Neuronal stem cell (in vitro differentiated cells): ENCODE data around the gene SLC25A11.

Experiments used
- DNase-seq: peaks from one replicate; pipeline ENCODE4 v3.0.0-alpha.2; 2013; ENCODE audit warnings: low spot score
- H2AFZ ChIP-seq: one replicate; pipeline ENCODE4 v1.6.1; 2013; ENCODE audit warnings: mild to moderate bottlenecking, low read length, inconsistent platforms
- H2AK5ac ChIP-seq: 2 replicates; pipeline ENCODE4 v1.6.1; 2013; ENCODE audit warnings: low read depth, mild to moderate bottlenecking, inconsistent platforms, low read length, moderate library complexity, mixed read lengths
- H2BK120ac ChIP-seq: 2 replicates; pipeline ENCODE4 v1.6.1; 2013; ENCODE audit warnings: low read depth, mild to moderate bottlenecking, inconsistent platforms, low read length, moderate library complexity, mixed read lengths
- H2BK12ac ChIP-seq: one replicate; pipeline ENCODE4 v1.6.1; 2013; ENCODE audit warnings: low read length, inconsistent platforms
- H2BK15ac ChIP-seq: 2 replicates; pipeline ENCODE4 v1.6.1; 2013; ENCODE audit warnings: mild to moderate bottlenecking, low read length, inconsistent platforms, mixed read lengths
- H2BK5ac ChIP-seq: one replicate; pipeline ENCODE4 v1.6.1; 2013; ENCODE audit warnings: inconsistent platforms, mild to moderate bottlenecking, low read length, moderate library complexity
- H3K14ac ChIP-seq: one replicate; pipeline ENCODE4 v1.6.1; 2013; ENCODE audit warnings: low read length, inconsistent platforms
- H3K18ac ChIP-seq: 2 replicates; pipeline ENCODE4 v1.6.1; 2013; ENCODE audit warnings: low read length, inconsistent platforms
- H3K23ac ChIP-seq: 2 replicates; pipeline ENCODE4 v1.6.1; 2013; ENCODE audit warnings: low read depth, mild to moderate bottlenecking, mixed read lengths, low read length, inconsistent platforms; ENCODE audit not compliant: poor library complexity
- H3K27ac ChIP-seq: replicated peaks from 3 replicates; pipeline ENCODE4 v1.5.1; 2013; ENCODE audit warnings: low read length, inconsistent platforms
- H3K27me3 ChIP-seq, 3 experiments: 2 replicates each; pipeline ENCODE4 v1.6.1; 2013; ENCODE audit warnings: low read length in 3 of 3, mild to moderate bottlenecking in 2 of 3, inconsistent platforms in 1 of 3, low read depth in 1 of 3, mixed read lengths in 1 of 3, moderate library complexity in 1 of 3; ENCODE audit not compliant: control insufficient read depth in 3 of 3, insufficient read depth in 3 of 3
- H3K36me3 ChIP-seq, 2 donors: replicated peaks in 1 of 2; 2 replicates each; pipeline ENCODE4 v1.6.1; 2013; ENCODE audit warnings: low read length in 2 of 2; ENCODE audit not compliant: control insufficient read depth in 2 of 2, insufficient read depth in 2 of 2
- H3K4ac ChIP-seq: 2 replicates; pipeline ENCODE4 v1.6.1; 2013; ENCODE audit warnings: inconsistent platforms, mild to moderate bottlenecking, low read length, moderate library complexity
- H3K4me1 ChIP-seq, 2 donors: 1 replicate in 1 of 2; 2 replicates in 1 of 2; pipeline ENCODE4 v1.6.1; 2013; ENCODE audit warnings: low read length in 2 of 2, low read depth in 1 of 2; ENCODE audit not compliant: control insufficient read depth in 2 of 2, insufficient read depth in 1 of 2
- H3K4me2 ChIP-seq: one replicate; pipeline ENCODE4 v1.6.1; 2013; ENCODE audit warnings: mild to moderate bottlenecking, low read length, inconsistent platforms; ENCODE audit not compliant: insufficient read depth, poor library complexity, severe bottlenecking
- H3K4me3 ChIP-seq, 2 donors: 2 replicates each; pipeline ENCODE4 v1.5.1; 2013; ENCODE audit warnings: low read length in 2 of 2, mild to moderate bottlenecking in 2 of 2, inconsistent platforms in 1 of 2, moderate library complexity in 1 of 2
- H3K79me1 ChIP-seq: one replicate; pipeline ENCODE4 v1.6.1; 2013; ENCODE audit warnings: low read depth, mild to moderate bottlenecking, inconsistent platforms, low read length, moderate library complexity
- H3K9ac ChIP-seq: one replicate; pipeline ENCODE4 v1.6.1; 2013; ENCODE audit warnings: mild to moderate bottlenecking, low read depth, low read length, inconsistent platforms; ENCODE audit not compliant: poor library complexity
- H3K9me3 ChIP-seq, 2 donors: replicated peaks in 1 of 2; 2 replicates each; pipeline versions ENCODE3 to v1.6.1; 2013; ENCODE audit warnings: low read length in 2 of 2, mild to moderate bottlenecking in 2 of 2, inconsistent platforms in 1 of 2, low read depth in 1 of 2, mixed read lengths in 1 of 2, moderate library complexity in 1 of 2; ENCODE audit not compliant: control insufficient read depth in 2 of 2, insufficient read depth in 1 of 2
- H4K8ac ChIP-seq: one replicate; pipeline ENCODE4 v1.6.1; 2013; ENCODE audit warnings: low read depth, mild to moderate bottlenecking, inconsistent platforms, low read length, moderate library complexity
- H4K91ac ChIP-seq: one replicate; pipeline ENCODE4 v1.6.1; 2013; ENCODE audit warnings: low read length, low read depth, mild to moderate bottlenecking, inconsistent platforms; ENCODE audit not compliant: poor library complexity
- WGBS, 2 donors: extraction: QIAGEN DNeasy Blood & Tissue Kit; methylation state at CpG; one replicate each; pipeline ENCODE4 v1.1.7; 2013; ENCODE audit warnings: missing lambda C conversion rate in 2 of 2, mixed read lengths in 1 of 2; ENCODE audit not compliant: insufficient read length in 2 of 2, insufficient replicate concordance in 1 of 2; ENCODE audit errors: extremely low coverage in 2 of 2; 5-methylcytosine and 5-hydroxymethylcytosine counted together

Gene SLC25A11

GRCh38 chr17:4936436-4936835 lies 3.4 kb downstream of the SLC25A11 start:
- H2BK120ac ChIP-seq = no peak overlapping the region
- H3K9ac ChIP-seq = no peak overlapping the region
- H4K91ac ChIP-seq = no peak overlapping the region
- H3K4me3 ChIP-seq = no peak overlapping the region
- no peak overlapping the region for H2AK5ac ChIP-seq
- H3K23ac ChIP-seq = no peak overlapping the region
- H3K36me3 ChIP-seq = peaks cover 18 to 34% of the 10 kb centered on the region in 2 donors
- WGBS, 2 donors = no CpG with 5 or more reads among the region's 3 CpGs
- no peaks in the 10 kb centered on the region for H3K9me3 ChIP-seq
- H2BK12ac ChIP-seq = no peak overlapping the region
- H2BK15ac ChIP-seq = no peak overlapping the region
- H2AFZ ChIP-seq = no peak overlapping the region
- no peak overlapping the region for H3K4me2 ChIP-seq
- no peak overlapping the region for H3K14ac ChIP-seq
- H3K4me1 ChIP-seq = peaks cover 11 to 12% of the 10 kb centered on the region in 2 donors
- no peak overlapping the region for H3K27ac ChIP-seq
- no peaks in the 10 kb centered on the region for H3K27me3 ChIP-seq
- no peak for DNase-seq
- H4K8ac ChIP-seq = no peak overlapping the region
- H3K79me1 ChIP-seq = peaks cover 17% of the 10 kb centered on the region
- no peak overlapping the region for H3K4ac ChIP-seq
- H2BK5ac ChIP-seq = no peak overlapping the region
- H3K18ac ChIP-seq = no peak overlapping the region

- Histone ChIP-seq H2AK5ac (no peak overlapping the region), H3K4me2 (no peak overlapping the region), H3K9ac (peak overlapping the region; percentile 61), H3K79me1 (peaks cover 14% of the 10 kb centered on the region), H3K4me1 (peaks cover 8% of the 10 kb centered on the region in 2 donors), H3K27ac (no peak overlapping the region), H3K4ac (no peak overlapping the region), H3K36me3 (peaks cover 18 to 34% of the 10 kb centered on the region in 2 donors), H4K8ac (no peak overlapping the region), H3K4me3 (no peak overlapping the region), H3K14ac (no peak overlapping the region), H2BK12ac (no peak overlapping the region), H4K91ac (no peak overlapping the region), H2AFZ (no peak overlapping the region), H2BK5ac (no peak overlapping the region), H3K27me3 (no peaks in the 10 kb centered on the region), H2BK120ac (no peak overlapping the region), H2BK15ac (no peak overlapping the region), H3K18ac (no peak overlapping the region), H3K9me3 (no peaks in the 10 kb centered on the region), H3K23ac (no peak overlapping the region)
- DNase-seq = no peak
These were observed 4.2 kb downstream of the SLC25A11 start for GRCh38 chr17:4935650-4936049.

GRCh38 chr17:4934173-4934979 lies 5.5 kb downstream of the SLC25A11 start:
- Histone ChIP-seq H3K14ac (no peak overlapping the region), H3K79me1 (peaks cover 12% of the 10 kb centered on the region), H2AK5ac (no peak overlapping the region), H3K18ac (peak overlapping the region; percentile 63), H3K4ac (no peak overlapping the region), H4K91ac (no peak overlapping the region), H3K27me3 (no peaks in the 10 kb centered on the region), H3K4me1 (peaks cover 8% of the 10 kb centered on the region in 2 donors), H3K9me3 (no peaks in the 10 kb centered on the region), H3K9ac (no peak overlapping the region), H2AFZ (no peak overlapping the region), H3K4me3 (no peak overlapping the region), H2BK12ac (no peak overlapping the region), H2BK15ac (no peak overlapping the region), H2BK120ac (no peak overlapping the region), H4K8ac (no peak overlapping the region), H2BK5ac (no peak overlapping the region), H3K36me3 (peaks cover 18 to 34% of the 10 kb centered on the region in 2 donors), H3K4me2 (no peak overlapping the region), H3K27ac (no peak overlapping the region), H3K23ac (no peak overlapping the region)
- no CpG with 5 or more reads among the region's 14 CpGs for WGBS, 2 donors
- DNase-seq = no peak

- no CpG with 5 or more reads among the region's 16 CpGs for WGBS, 2 donors
- H2BK12ac ChIP-seq = no peak overlapping the region
- no peak overlapping the region for H3K23ac ChIP-seq
- no peak overlapping the region for H2BK120ac ChIP-seq
- no peak overlapping the region for H2AFZ ChIP-seq
- no peak overlapping the region for H3K4me3 ChIP-seq
- no peaks in the 10 kb centered on the region for H3K9me3 ChIP-seq
- no peak overlapping the region for H4K8ac ChIP-seq
- no peak overlapping the region for H3K14ac ChIP-seq
- no peak overlapping the region for H4K91ac ChIP-seq
- H3K4me2 ChIP-seq = no peak overlapping the region
- H3K79me1 ChIP-seq = peaks cover 10% of the 10 kb centered on the region
- peaks cover 3% of the 10 kb centered on the region in 2 donors for H3K4me1 ChIP-seq
- no peak overlapping the region for H3K4ac ChIP-seq
- no peaks in the 10 kb centered on the region for H3K27me3 ChIP-seq
- no peak overlapping the region for H3K27ac ChIP-seq
- H3K36me3 ChIP-seq = peaks cover 18 to 33% of the 10 kb centered on the region in 2 donors
- no peak for DNase-seq
- no peak overlapping the region for H3K18ac ChIP-seq
- H3K9ac ChIP-seq = no peak overlapping the region
- no peak overlapping the region for H2BK5ac ChIP-seq
- no peak overlapping the region for H2BK15ac ChIP-seq
- no peak overlapping the region for H2AK5ac ChIP-seq
These were observed 6.2 kb downstream of the SLC25A11 start for GRCh38 chr17:4933646-4934045.
